ENCODE data around the gene VOPP1. TPM values are rescaled to one million over a fixed set of nuclear protein-coding genes. Genes with fewer than 3 reads are reported as not detected.

VOPP1 gene
- total RNA-seq, 1 experiment from 2014 or later, result 30.3 TPM

- DNase-seq (ENCODE audit: low read depth, low spot score), result no peak
- peaks cover 3 to 6% of the 10 kb centered on the region in 2 experiments; a peak in 3 of 4 replicates for H3K4me1 ChIP-seq (ENCODE audit: control insufficient read depth in 1 of 2, insufficient read depth in 2 of 2, low read length in 2 of 2)
- H3K4me3 ChIP-seq (replicated peaks in 1 of 2; ENCODE audit: low read depth in 1 of 2, low read length in 2 of 2), result no peak overlapping the region
- no peak overlapping the region for H3K9ac ChIP-seq (ENCODE audit: low read length)
- intact Hi-C loops (cut with micrococcal nuclease), result no loop called here
- no peaks in the 10 kb centered on the region for H3K9me2 ChIP-seq (ENCODE audit: insufficient read depth)
- RAD21 ChIA-PET (ENCODE audit: low non-redundant PET in 1 of 2, low total read pairs in 2 of 2, uncharacterized antibody in 2 of 2, unreplicated experiment in 2 of 2), result no interaction called here
- no TSS peak for BruUV-seq (replicated peaks)
- H3K27ac ChIP-seq (ENCODE audit: low read depth, low read length), result no peak overlapping the region
- TF ChIP-seq SRF (IDR thresholded peaks at IDR 0.05; ENCODE audit: low read depth) (no peak), ZNF274 (IDR thresholded peaks at IDR 0.05; ENCODE audit: low read depth, low read length) (no peak), ZFX (IDR thresholded peaks at IDR 0.05) (no peak), CTCF (IDR thresholded peaks at IDR 0.05 in 2 of 3, conservative IDR thresholded peaks at IDR 0.05 in 1 of 3; ENCODE audit: borderline replicate concordance in 1 of 3, insufficient read depth in 1 of 3, low read depth in 2 of 3, low read length in 2 of 3) (no peak), SIN3A (IDR thresholded peaks at IDR 0.05; ENCODE audit: low read depth) (no peak), EGR1 (IDR thresholded peaks at IDR 0.05; ENCODE audit: low read depth) (no peak), ZBTB33 (IDR thresholded peaks at IDR 0.05; ENCODE audit: extremely low read depth, insufficient replicate concordance, low read length) (no peak), FOSL1 (IDR thresholded peaks at IDR 0.05; ENCODE audit: low read depth) (no peak), POLR2AphosphoS5 (IDR thresholded peaks at IDR 0.05; ENCODE audit: low read depth, low read length) (no peak), JUND (IDR thresholded peaks at IDR 0.05) (no peak), ELF1 (IDR thresholded peaks at IDR 0.05; ENCODE audit: borderline replicate concordance, low read depth) (no peak), EZH2phosphoT487 (IDR thresholded peaks at IDR 0.05; ENCODE audit: borderline replicate concordance) (no peak), RAD21 (IDR thresholded peaks at IDR 0.05; ENCODE audit: low read depth) (no peak), POLR2A (IDR thresholded peaks at IDR 0.05; ENCODE audit: borderline replicate concordance, extremely low read depth, insufficient read depth, insufficient read length) (no peak), EZH2 (IDR thresholded peaks at IDR 0.05) (no peak), TCF7L2 (IDR thresholded peaks at IDR 0.05; ENCODE audit: borderline replicate concordance, extremely low read depth, insufficient read depth, insufficient read length) (no peak), MAX (IDR thresholded peaks at IDR 0.05) (no peak), CBX3 (IDR thresholded peaks at IDR 0.05; ENCODE audit: low read depth) (no peak)
- TF ChIP-seq, protein P1, sequence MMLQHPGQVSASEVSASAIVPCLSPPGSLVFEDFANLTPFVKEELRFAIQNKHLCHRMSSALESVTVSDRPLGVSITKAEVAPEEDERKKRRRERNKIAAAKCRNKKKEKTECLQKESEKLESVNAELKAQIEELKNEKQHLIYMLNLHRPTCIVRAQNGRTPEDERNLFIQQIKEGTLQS (IDR thresholded peaks at IDR 0.05), result no peak
- H3K27me3 ChIP-seq (ENCODE audit: insufficient read depth, low read length), result no peaks in the 10 kb centered on the region
- H3K79me2 ChIP-seq (ENCODE audit: insufficient read depth, low read length), result no peaks in the 10 kb centered on the region
- no peaks in the 10 kb centered on the region for H4K20me1 ChIP-seq (ENCODE audit: insufficient read depth)
- POLR2A ChIA-PET, result no interaction called here
- CTCF ChIA-PET, result no interaction called here
- no peak overlapping the region for H2AFZ ChIP-seq (ENCODE audit: low read depth, low read length, poor library complexity, severe bottlenecking)
- H3K9me3 ChIP-seq (ENCODE audit: control insufficient read depth in 1 of 2, insufficient read depth in 1 of 2, low read depth in 1 of 2, low read length in 2 of 2), result no peaks in the 10 kb centered on the region
- H3K4me2 ChIP-seq (ENCODE audit: low read length), result no peak overlapping the region
- ATAC-seq, result no peak
- H3K36me3 ChIP-seq (ENCODE audit: control insufficient read depth in 1 of 2, insufficient read depth in 2 of 2, low read length in 2 of 2), result peaks cover 0 to 2% of the 10 kb centered on the region in 2 experiments; a peak in 1 of 4 replicates
Measured at GRCh38 chr7:55499591-55499990, 72.7 kb downstream of the VOPP1 start.

Measured in HCT116 (cell line).